Measurements from ENCODE around the gene RTTN.

- TF ChIP-seq CTCF (conservative IDR thresholded peaks at IDR 0.05; ENCODE audit: low read depth, low read length) = no peak
- TF ChIP-seq EZH2 (IDR thresholded peaks at IDR 0.05; ENCODE audit: borderline replicate concordance, low read depth, low read length, poor library complexity, severe bottlenecking) = no peak
Observed at GRCh38 chr18:70181725-70182124, 23.8 kb downstream of the RTTN start.
